Measurements from ENCODE around the gene MRPL44.

GRCh38 chr2:223980397-223980735 is 23.1 kb downstream of the MRPL44 start:
- TF ChIP-seq SUZ12 (IDR thresholded peaks at IDR 0.05; ENCODE audit: extremely low read depth, insufficient read depth, insufficient read length) (no peak), YY1 (IDR thresholded peaks at IDR 0.05; ENCODE audit: insufficient read depth, insufficient read length) (no peak), ZNF274 (IDR thresholded peaks at IDR 0.05; ENCODE audit: low read depth, low read length) (no peak)
